ENCODE results near the gene F7. TPM values are rescaled to one million over a fixed set of nuclear protein-coding genes. Genes with fewer than 3 reads are reported as not detected.

The F7 gene
- total RNA-seq, 3 donors from 2014 or later (not counting 1 experiment from before 2014, with no cell fraction given), result 0.25 to 0.91 TPM; not detected in 1

GRCh38 chr13:113093580-113094409, 11.8 kb upstream of the F7 start:
- Mint-ChIP-seq H3K4me3 (no peak overlapping the region), H3K36me3 (no peaks in the 10 kb centered on the region), H3K27me3 (ENCODE audit: low read depth in 2 of 2) (peaks cover 0 to 8% of the 10 kb centered on the region in 2 donors), H3K27ac (no peak overlapping the region), H3K4me1 (no peaks in the 10 kb centered on the region), H3K9me3 (no peaks in the 10 kb centered on the region)
- Histone ChIP-seq H3K36me3 (ENCODE audit: control insufficient read depth, insufficient read depth, low read length) (no peaks in the 10 kb centered on the region), H3K9me3 (ENCODE audit: control insufficient read depth, insufficient read depth, low read length) (no peaks in the 10 kb centered on the region), H3K27ac (ENCODE audit: low read length) (no peak overlapping the region), H3K27me3 (ENCODE audit: control insufficient read depth, insufficient read depth, low read length) (no peaks in the 10 kb centered on the region), H3K4me3 (ENCODE audit: low read length) (no peak overlapping the region), H3K4me1 (ENCODE audit: control insufficient read depth, insufficient read depth, low read length) (no peaks in the 10 kb centered on the region)
- ATAC-seq (no peak), DNase-seq (no peak)
- TF ChIP-seq CTCF (IDR thresholded peaks at IDR 0.05), result no peak
- intact Hi-C loops (cut with micrococcal nuclease), result no loop called here
- 86% methylated on average over 29 of the region's 29 CpGs for WGBS (ENCODE audit: insufficient coverage)

- no peaks in the 10 kb centered on the region for H3K4me1 ChIP-seq (ENCODE audit: control insufficient read depth, insufficient read depth, low read length)
- intact Hi-C loops (cut with micrococcal nuclease), result no loop called here
- 89% methylated on average over 14 of the region's 14 CpGs for WGBS (ENCODE audit: insufficient coverage)
- ATAC-seq, result no peak
- H3K27ac ChIP-seq (ENCODE audit: low read length), result no peak overlapping the region
- no peaks in the 10 kb centered on the region for H3K9me3 ChIP-seq (ENCODE audit: control insufficient read depth, insufficient read depth, low read length)
- no peak overlapping the region for H3K4me3 Mint-ChIP-seq
- no peak overlapping the region for H3K27ac Mint-ChIP-seq
- no peak for DNase-seq
- no peaks in the 10 kb centered on the region for H3K36me3 Mint-ChIP-seq
- no peaks in the 10 kb centered on the region for H3K9me3 Mint-ChIP-seq
- no peaks in the 10 kb centered on the region for H3K27me3 ChIP-seq (ENCODE audit: control insufficient read depth, insufficient read depth, low read length)
- TF ChIP-seq CTCF (IDR thresholded peaks at IDR 0.05), result no peak
- H3K4me1 Mint-ChIP-seq, result no peaks in the 10 kb centered on the region
- H3K27me3 Mint-ChIP-seq (ENCODE audit: low read depth in 2 of 2), result peaks cover 0 to 11% of the 10 kb centered on the region in 2 donors
- no peak overlapping the region for H3K4me3 ChIP-seq (ENCODE audit: low read length)
- H3K36me3 ChIP-seq (ENCODE audit: control insufficient read depth, insufficient read depth, low read length), result no peaks in the 10 kb centered on the region
These were observed 11.2 kb upstream of the F7 start for GRCh38 chr13:113094410-113094800.

GRCh38 chr13:113095146-113096051, 10.2 kb upstream of the F7 start:
- H3K36me3 ChIP-seq (ENCODE audit: control insufficient read depth, insufficient read depth, low read length), result no peaks in the 10 kb centered on the region
- 90% methylated on average over 25 of the region's 25 CpGs for WGBS (ENCODE audit: insufficient coverage)
- DNase-seq (no peak), ATAC-seq (no peak)
- no peak overlapping the region for H3K4me3 ChIP-seq (ENCODE audit: low read length)
- Mint-ChIP-seq H3K4me1 (no peaks in the 10 kb centered on the region), H3K4me3 (no peak overlapping the region), H3K36me3 (no peaks in the 10 kb centered on the region), H3K27me3 (ENCODE audit: low read depth in 2 of 2) (peaks cover 0 to 11% of the 10 kb centered on the region in 2 donors), H3K27ac (no peak overlapping the region), H3K9me3 (no peaks in the 10 kb centered on the region)
- no peaks in the 10 kb centered on the region for H3K4me1 ChIP-seq (ENCODE audit: control insufficient read depth, insufficient read depth, low read length)
- no peak overlapping the region for H3K27ac ChIP-seq (ENCODE audit: low read length)
- H3K27me3 ChIP-seq (ENCODE audit: control insufficient read depth, insufficient read depth, low read length), result no peaks in the 10 kb centered on the region
- TF ChIP-seq CTCF (IDR thresholded peaks at IDR 0.05), result no peak
- intact Hi-C loops (cut with micrococcal nuclease), result no loop called here
- H3K9me3 ChIP-seq (ENCODE audit: control insufficient read depth, insufficient read depth, low read length), result no peaks in the 10 kb centered on the region
